ENCODE results near the gene MEIS3.
"Not testable (repeated sequence)": the region's sequence is repeated elsewhere in the genome, so short reads cannot be mapped to it uniquely, and the experiment has no call there.

MEIS3 gene

GRCh38 chr19:47390533-47391488, 28.5 kb downstream of the MEIS3 start:
- Mint-ChIP-seq H3K4me3 (no peak overlapping the region), H3K9me3 (peaks cover 10% of the 10 kb centered on the region), H3K36me3 (ENCODE audit: low read depth) (no peaks in the 10 kb centered on the region), H3K27me3 (ENCODE audit: low read depth, poor library complexity) (peaks cover 6% of the 10 kb centered on the region), H3K27ac (peak overlapping the region; percentile 54), H3K4me1 (peaks cover under 1% of the 10 kb centered on the region)
- TF ChIP-seq, protein P1, sequence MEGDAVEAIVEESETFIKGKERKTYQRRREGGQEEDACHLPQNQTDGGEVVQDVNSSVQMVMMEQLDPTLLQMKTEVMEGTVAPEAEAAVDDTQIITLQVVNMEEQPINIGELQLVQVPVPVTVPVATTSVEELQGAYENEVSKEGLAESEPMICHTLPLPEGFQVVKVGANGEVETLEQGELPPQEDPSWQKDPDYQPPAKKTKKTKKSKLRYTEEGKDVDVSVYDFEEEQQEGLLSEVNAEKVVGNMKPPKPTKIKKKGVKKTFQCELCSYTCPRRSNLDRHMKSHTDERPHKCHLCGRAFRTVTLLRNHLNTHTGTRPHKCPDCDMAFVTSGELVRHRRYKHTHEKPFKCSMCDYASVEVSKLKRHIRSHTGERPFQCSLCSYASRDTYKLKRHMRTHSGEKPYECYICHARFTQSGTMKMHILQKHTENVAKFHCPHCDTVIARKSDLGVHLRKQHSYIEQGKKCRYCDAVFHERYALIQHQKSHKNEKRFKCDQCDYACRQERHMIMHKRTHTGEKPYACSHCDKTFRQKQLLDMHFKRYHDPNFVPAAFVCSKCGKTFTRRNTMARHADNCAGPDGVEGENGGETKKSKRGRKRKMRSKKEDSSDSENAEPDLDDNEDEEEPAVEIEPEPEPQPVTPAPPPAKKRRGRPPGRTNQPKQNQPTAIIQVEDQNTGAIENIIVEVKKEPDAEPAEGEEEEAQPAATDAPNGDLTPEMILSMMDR (IDR thresholded peaks at IDR 0.05) = no peak
- no peak for DNase-seq

DNA sequence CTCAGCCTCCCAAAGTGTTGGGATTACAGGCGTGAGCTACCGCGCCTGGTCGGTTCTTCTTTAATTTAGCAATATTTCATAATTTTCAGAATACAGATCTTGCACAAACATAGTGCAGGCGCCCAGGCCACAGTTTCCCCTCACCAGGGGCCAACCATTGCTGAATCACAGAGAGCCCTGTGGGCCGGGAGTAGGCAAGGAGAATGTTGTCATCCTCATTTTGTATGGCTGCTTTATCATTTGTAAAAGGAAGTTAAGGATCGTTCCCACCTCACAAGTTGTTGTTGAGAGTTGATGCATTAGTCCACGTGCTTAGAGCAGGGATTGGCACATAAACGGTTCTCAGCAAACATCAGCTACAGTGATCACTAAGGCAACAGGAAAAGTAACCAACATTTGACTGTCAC, 30.2 kb downstream of the MEIS3 start:
- Mint-ChIP-seq H3K4me1 (peaks cover 6% of the 10 kb centered on the region), H3K4me3 (no peak overlapping the region), H3K36me3 (ENCODE audit: low read depth) (no peaks in the 10 kb centered on the region), H3K9me3 (peaks cover 10% of the 10 kb centered on the region), H3K27ac (no peak overlapping the region), H3K27me3 (ENCODE audit: low read depth, poor library complexity) (peaks cover 7% of the 10 kb centered on the region)
- no peak for DNase-seq
- TF ChIP-seq, protein P1 (IDR thresholded peaks at IDR 0.05) = no peak

GRCh38 chr19:47388721-47389120, 30.6 kb downstream of the MEIS3 start:
- H3K4me1 Mint-ChIP-seq; H3K27me3 Mint-ChIP-seq (ENCODE audit: low read depth, poor library complexity); H3K27ac Mint-ChIP-seq; DNase-seq; H3K36me3 Mint-ChIP-seq (ENCODE audit: low read depth); H3K4me3 Mint-ChIP-seq; H3K9me3 Mint-ChIP-seq: not testable (repeated sequence)

GRCh38 chr19:47387623-47388022, 31.7 kb downstream of the MEIS3 start:
- not testable (repeated sequence) for H3K27me3 Mint-ChIP-seq (ENCODE audit: low read depth, poor library complexity); H3K27ac Mint-ChIP-seq; H3K9me3 Mint-ChIP-seq; H3K4me1 Mint-ChIP-seq; DNase-seq; H3K4me3 Mint-ChIP-seq; H3K36me3 Mint-ChIP-seq (ENCODE audit: low read depth)

DNA sequence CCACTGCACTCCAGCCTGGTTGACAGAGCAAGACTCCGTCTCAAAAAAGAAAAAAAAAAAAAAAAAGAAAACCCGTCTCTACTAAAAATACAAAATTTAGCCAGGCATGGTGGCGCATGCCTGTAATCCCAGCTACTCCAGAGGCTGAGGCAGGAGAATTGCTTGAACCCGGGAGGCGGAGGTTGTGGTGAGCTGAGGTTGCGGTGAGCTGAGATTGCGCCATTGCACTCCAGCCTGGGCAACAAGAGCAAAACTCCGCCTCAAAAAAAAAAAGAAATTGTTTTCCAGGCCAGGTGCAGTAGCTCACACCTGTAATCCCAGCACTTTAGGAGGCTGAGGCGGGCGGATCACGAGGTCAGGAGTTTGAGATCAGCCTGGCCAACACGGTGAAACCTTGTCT, 32.7 kb downstream of the MEIS3 start:
- not testable (repeated sequence) for H3K4me1 Mint-ChIP-seq; H3K36me3 Mint-ChIP-seq (ENCODE audit: low read depth); DNase-seq; H3K4me3 Mint-ChIP-seq; H3K9me3 Mint-ChIP-seq; H3K27ac Mint-ChIP-seq; H3K27me3 Mint-ChIP-seq (ENCODE audit: low read depth, poor library complexity)

GRCh38 chr19:47384533-47384932, 34.8 kb downstream of the MEIS3 start:
- H3K9me3 Mint-ChIP-seq; H3K27ac Mint-ChIP-seq; H3K4me1 Mint-ChIP-seq; H3K4me3 Mint-ChIP-seq; DNase-seq; H3K27me3 Mint-ChIP-seq (ENCODE audit: low read depth, poor library complexity): not testable (repeated sequence)
- H3K36me3 Mint-ChIP-seq (ENCODE audit: low read depth) = peaks cover 18% of the 10 kb centered on the region

GRCh38 chr19:47383890-47384289, 35.4 kb downstream of the MEIS3 start:
- H3K36me3 Mint-ChIP-seq (ENCODE audit: low read depth) = peaks cover 18% of the 10 kb centered on the region
- DNase-seq; H3K27ac Mint-ChIP-seq; H3K9me3 Mint-ChIP-seq; H3K27me3 Mint-ChIP-seq (ENCODE audit: low read depth, poor library complexity); H3K4me1 Mint-ChIP-seq; H3K4me3 Mint-ChIP-seq: not testable (repeated sequence)

- Mint-ChIP-seq H3K36me3 (ENCODE audit: low read depth) (peaks cover 23% of the 10 kb centered on the region), H3K4me3 (no peak overlapping the region), H3K27ac (no peak overlapping the region), H3K27me3 (ENCODE audit: low read depth, poor library complexity) (peaks cover 3% of the 10 kb centered on the region), H3K4me1 (peaks cover 6% of the 10 kb centered on the region), H3K9me3 (no peaks in the 10 kb centered on the region)
- no peak for DNase-seq
- TF ChIP-seq, protein P1 (IDR thresholded peaks at IDR 0.05) = no peak
Observed at GRCh38 chr19:47381653-47382279, 37.6 kb downstream of the MEIS3 start.

Measured in nephron progenitor cell (in vitro differentiated cells).